ENCODE results near the gene CDK5.
"Not testable (repeated sequence)": the region's sequence is repeated elsewhere in the genome, so short reads cannot be mapped to it uniquely, and the experiment has no call there.

The CDK5 gene

GRCh38 chr7:151013733-151014497, 43.8 kb downstream of the CDK5 start:
- DNase-seq (ENCODE audit: low spot score), result peak; percentile 38

GRCh38 chr7:151013356-151013732, 44.4 kb downstream of the CDK5 start:
- DNase-seq (ENCODE audit: low spot score), result no peak

GRCh38 chr7:151012911-151013347, 44.8 kb downstream of the CDK5 start:
- no peak for DNase-seq (ENCODE audit: low spot score)

GRCh38 chr7:151012031-151012692, 45.5 kb downstream of the CDK5 start:
- no peak for DNase-seq (ENCODE audit: low spot score)

GRCh38 chr7:151011616-151012015, 46.1 kb downstream of the CDK5 start:
- DNase-seq (ENCODE audit: low spot score), result not testable (repeated sequence)

- no peak for DNase-seq (ENCODE audit: low spot score)
Measured at GRCh38 chr7:151011097-151011409, 46.6 kb downstream of the CDK5 start.

- DNase-seq (ENCODE audit: low spot score), result no peak
Measured at GRCh38 chr7:151010307-151011096, 47.2 kb downstream of the CDK5 start.

GRCh38 chr7:151010037-151010306, 47.7 kb downstream of the CDK5 start:
- DNase-seq (ENCODE audit: low spot score), result no peak

- no peak for DNase-seq (ENCODE audit: low spot score)
Measured at GRCh38 chr7:151009327-151010036, 48.2 kb downstream of the CDK5 start.

- DNase-seq (ENCODE audit: low spot score), result no peak
Measured at GRCh38 chr7:151008511-151009323, 49.0 kb downstream of the CDK5 start.

- no peak for DNase-seq (ENCODE audit: low spot score)
Measured at GRCh38 chr7:151008143-151008510, 49.6 kb downstream of the CDK5 start.

GRCh38 chr7:151007469-151007898, 50.2 kb downstream of the CDK5 start:
- no peak for DNase-seq (ENCODE audit: low spot score)

GRCh38 chr7:151006590-151007300, 51.0 kb downstream of the CDK5 start:
- DNase-seq (ENCODE audit: low spot score), result no peak

GRCh38 chr7:151005566-151005965, 52.1 kb downstream of the CDK5 start:
- no peak for DNase-seq (ENCODE audit: low spot score)

Measured in pons (tissue), 1 donor.